AG08396 (cell line): Measurements from ENCODE around the gene MSRB3.
"Not testable (repeated sequence)": the region's sequence is repeated elsewhere in the genome, so short reads cannot be mapped to it uniquely, and the experiment has no call there.

Experiments
- DNase-seq: peaks from one replicate; pipeline ENCODE4 v3.0.0; 2012; ENCODE audit warnings: low spot score, mixed read lengths

The MSRB3 gene

GRCh38 chr12:65278576-65279368, at the start of gene MSRB3:
MSRB3 (plus strand) TSS chr12:65278683; CDS start chr12:65308580, 29,897 bp downstream.
- peak; percentile 92 for DNase-seq

GRCh38 chr12:65229441-65229840, 49.0 kb upstream of the MSRB3 start:
- DNase-seq, result no peak

GRCh38 chr12:65232476-65233077, 45.9 kb upstream of the MSRB3 start:
- DNase-seq, result no peak

DNA sequence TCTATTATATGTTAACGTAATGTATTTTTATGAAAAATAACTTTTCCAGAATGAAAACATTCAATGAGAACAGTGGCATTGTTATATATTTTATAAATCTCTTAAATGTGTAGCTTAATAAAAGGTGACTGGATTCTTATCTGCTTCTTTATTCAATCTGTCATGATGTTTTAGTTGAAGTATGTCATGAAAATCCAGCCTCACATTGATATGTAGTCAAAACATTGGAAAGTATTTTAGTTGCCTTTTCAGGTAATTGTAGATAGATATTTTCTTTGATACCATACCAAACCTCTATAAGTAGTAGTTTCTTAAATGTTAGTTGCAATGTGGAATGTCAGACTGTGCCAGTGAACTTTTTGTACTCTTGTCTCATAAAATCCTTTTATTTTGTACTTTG, 41.3 kb upstream of the MSRB3 start:
- DNase-seq, result no peak

GRCh38 chr12:65238609-65239008, 39.9 kb upstream of the MSRB3 start:
- DNase-seq, result no peak

GRCh38 chr12:65248656-65249633, 29.5 kb upstream of the MSRB3 start:
- no peak for DNase-seq

- no peak for DNase-seq
These were observed 26.0 kb upstream of the MSRB3 start for GRCh38 chr12:65252515-65252914.

DNA sequence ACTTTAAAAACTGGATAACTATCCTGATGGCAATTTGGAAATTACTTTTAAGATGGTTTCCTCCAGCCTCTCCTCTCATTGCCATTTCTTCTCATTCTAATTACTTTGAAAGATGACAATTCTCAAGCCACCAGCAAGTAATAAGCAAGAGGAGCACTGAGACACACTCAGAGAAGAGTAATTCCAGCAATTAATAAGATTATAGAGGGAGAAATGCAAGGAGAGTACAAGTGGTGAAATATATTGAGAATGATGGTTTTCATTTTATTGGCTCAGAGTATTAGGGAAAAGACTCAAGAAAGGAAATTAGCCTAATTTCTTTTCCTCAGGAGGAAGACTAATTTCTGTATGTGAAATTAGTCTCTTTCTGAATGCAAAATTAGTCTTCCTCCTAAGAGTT, 20.5 kb upstream of the MSRB3 start:
- no peak for DNase-seq

DNA sequence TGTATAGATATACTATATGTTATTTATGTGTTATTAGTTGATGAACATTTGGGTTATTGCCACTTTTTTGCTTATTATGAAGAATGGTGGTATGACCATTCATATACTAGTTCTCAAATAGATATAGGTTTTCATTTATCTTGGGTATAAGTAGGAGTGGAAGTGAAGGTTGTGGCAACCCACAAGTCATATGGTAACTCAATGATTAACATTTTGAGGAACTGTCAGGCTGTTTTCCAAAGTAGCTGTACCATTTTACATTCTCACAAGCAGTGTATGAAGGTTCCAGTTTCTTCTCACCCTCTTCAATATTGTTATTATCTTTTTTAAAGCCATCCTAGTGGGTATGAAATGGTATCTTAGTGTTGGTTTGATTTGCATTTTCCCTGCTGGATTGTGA, 19.0 kb upstream of the MSRB3 start:
- no peak for DNase-seq

DNA sequence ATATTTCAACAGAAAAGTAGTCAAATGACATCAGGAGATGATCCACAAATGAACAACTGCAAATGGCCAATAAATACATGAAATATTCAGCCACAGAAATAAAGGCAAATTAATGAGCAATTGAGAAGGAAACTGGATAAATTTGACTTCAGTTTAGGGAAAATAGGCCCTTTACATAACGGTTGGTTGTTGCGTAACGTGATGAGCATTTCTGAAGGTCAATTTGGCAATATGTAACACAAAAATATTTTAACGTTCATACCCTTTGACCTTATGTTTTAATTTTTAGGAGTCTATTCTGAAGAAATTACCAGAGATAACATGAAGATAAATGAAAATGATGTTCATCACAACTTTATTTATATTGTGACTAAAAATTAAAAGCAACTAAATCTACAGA, 14.7 kb upstream of the MSRB3 start:
- no peak for DNase-seq

DNA sequence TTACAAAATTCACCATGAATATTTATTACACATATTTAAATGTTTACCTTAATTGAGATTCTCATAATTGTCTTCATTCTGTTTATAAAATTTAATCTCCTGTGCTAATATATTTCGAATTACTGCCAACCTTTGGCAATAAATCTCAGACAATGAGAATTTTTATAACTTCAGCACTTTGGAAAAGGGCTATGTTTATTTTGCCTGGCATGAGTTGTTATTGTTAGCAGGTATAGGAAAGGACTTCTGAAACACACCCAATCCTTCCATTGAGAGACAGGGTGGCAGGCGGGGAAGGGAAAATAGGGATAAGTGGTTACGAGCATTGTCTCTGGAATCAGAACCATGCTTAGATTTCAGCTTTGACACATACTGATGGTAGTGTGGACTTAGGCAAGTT, 12.1 kb upstream of the MSRB3 start:
- no peak for DNase-seq

DNA sequence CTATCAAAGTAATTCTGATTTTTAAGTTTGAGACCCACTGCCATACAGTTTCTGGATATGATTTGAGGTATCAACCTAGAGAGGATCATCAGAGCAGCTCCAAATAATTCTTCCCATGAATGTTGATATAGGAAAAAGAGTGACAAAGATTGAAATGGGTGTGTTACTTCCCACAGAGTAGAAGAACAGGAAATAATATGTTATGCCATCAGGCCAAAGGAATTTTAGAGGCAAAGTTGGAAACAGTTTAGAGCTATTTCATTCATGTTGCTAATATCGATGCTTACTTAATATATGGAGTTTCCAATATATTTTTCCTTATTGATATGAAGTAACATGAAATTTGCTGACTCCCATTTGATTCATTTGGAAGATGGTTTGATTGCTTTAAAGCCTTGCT, 8.9 kb upstream of the MSRB3 start:
- DNase-seq, result no peak

DNA sequence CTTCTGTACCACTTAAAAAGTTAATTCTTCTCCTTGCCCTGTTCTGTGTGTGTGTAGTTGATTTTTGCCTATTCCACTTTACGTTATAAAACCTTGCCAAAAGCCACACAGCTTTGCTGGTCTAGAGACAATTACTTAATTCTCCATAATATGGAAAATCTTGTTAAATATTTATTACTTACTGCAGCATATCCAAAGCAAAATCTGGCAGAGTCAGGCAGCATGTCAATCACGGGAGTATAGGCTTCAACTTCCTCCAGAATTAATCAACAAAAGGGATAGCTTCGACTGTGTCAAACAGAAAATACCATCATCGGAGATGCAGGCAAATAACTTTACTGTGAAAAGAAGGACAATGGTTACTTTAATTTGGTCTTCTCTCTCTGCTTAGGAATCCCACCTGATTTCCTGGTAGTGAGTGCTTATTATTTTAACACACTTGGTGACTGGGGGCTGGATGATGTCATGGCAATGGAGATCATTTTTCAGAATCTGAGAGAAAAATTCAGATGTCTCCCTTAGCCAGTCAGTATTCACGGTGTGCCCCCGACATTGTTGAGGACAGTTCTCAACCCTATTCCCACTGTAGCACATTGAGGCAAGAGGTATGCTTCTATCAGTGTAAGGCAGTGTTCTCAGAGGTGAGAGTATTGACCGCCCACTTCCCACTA, 3.7 kb upstream of the MSRB3 start:
- no peak for DNase-seq

- no peak for DNase-seq
These were observed 2.9 kb upstream of the MSRB3 start for GRCh38 chr12:65275627-65276026.

DNA sequence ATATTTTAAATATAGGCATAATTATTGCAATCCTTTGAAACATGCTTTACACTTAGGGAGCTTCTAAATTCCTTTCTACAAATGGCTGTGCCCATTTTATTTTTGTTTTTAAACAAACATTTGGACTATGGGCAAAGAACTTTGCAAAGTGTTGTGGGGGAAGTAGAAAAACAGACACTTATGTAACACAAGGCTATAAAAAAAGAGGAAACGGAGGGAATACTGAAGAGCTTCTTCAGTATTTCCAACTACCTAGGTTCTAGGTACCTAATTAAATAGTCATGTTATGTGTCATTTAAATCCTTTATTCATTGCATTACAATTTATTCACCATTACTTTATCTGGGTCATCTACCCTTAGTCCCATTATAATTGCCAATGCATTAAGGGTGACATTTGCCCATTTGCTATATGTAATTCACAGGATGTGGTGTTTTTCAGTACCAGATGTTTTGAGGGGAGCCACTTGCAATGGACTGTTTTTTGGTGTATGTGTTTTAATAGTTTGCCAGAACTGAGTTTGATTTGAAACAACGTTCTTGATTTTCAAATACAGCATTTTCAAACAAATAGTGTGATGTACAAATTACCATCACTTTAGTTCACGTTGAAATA, 1.5 kb upstream of the MSRB3 start:
- DNase-seq, result no peak

DNA sequence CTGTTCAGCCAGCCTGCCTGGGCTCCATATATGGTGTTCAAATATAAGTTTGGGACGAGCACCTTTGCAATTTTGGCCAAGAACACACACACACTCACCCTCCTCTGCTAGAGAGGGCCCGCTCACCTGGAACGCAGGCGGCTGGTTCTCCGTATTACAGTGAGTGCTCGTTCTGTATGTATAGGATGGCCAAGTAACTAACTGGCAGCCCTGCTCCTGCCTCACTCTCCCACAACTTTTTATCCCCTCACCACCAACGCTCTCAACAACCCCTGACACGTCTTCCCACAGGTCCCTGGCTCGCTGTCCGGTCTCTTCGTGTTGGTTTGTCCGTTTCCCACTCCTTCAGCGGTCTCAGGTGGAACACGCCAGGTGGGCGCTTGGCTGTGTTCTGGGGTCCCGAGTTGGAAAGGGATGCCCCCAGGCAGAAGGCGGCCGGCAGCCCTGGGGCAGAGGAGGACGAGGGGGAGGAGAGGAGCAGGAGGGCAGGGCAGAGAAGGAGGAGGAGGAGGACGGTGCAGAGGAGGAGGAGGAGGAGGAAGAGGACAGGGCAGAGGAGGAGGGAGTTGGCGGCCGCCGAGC, 398 bp upstream of the MSRB3 start:
- no peak for DNase-seq

GRCh38 chr12:65279369-65280112, 1.1 kb downstream of the MSRB3 start:
- DNase-seq, result peak; percentile 83

DNA sequence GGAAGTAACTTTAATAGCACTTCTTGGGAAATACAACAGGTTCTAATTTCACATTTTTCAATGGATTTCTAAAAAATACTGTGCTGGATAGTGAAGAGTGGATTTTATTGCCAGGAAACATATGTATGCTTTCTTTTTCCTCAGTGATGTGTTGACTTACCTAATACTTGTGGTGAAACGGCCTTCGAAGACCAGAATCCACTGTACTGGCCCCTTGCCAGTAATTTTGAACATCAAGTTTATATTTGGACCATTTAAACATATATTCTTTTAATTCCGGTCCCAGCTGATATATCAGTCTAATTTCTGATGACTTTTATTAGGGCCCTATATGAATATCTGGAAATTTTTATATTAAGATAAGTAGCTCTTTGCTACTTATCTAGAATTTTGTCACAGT, 1.8 kb downstream of the MSRB3 start:
- no peak for DNase-seq

DNA sequence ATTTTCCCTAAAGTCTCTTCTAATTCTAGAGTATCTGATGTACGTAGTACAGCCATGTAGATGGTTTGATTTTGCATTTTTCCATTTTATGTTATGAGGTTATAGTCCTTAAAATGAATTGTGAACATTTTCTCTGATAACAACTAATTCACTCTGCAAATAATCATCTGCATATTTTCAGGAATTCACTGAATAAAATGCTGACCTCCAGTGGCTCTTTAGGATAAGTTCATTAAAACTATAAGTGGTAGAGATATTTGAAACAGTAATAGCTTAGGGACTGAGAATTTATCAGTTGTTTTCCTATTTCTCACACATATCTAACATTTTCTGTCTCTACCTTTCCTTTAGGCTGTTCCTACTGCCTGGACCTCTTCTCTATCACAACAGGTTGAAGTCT, 4.4 kb downstream of the MSRB3 start:
- DNase-seq, result peak; percentile 13

GRCh38 chr12:65285532-65285931, 7.0 kb downstream of the MSRB3 start:
- not testable (repeated sequence) for DNase-seq

DNA sequence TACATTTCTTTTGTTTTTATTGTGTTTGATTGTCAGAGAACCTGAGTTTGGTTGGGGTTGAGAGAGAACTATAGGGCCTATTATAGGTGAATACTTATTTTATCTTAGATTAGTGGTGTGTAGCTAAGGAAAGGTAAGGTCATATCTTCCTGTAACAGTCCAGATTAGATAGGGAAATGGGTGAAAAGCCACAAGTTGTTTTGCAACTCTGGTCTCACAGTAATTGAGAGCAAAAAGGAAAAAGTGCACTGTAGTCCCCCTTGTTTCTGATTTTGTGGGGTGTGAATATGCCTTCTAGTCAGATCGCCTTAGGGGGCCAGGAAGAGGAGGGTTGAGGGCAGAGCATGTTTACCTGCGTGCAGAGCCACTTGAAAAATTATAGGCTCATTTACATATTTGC, 8.9 kb downstream of the MSRB3 start:
- no peak for DNase-seq
